Cardiac atrium fibroblast (primary cell): Measurements from ENCODE around the gene SYTL4. TPM values are rescaled to one million over a fixed set of nuclear protein-coding genes. Genes with fewer than 3 reads are reported as not detected.

Experiments
- total RNA-seq: library from RNA; depleted of rRNA; stranded (reverse); fragments of >200 nt; gene quantifications from 2 replicates; pipeline ENCODE4 v1.2.3, GENCODE V29; 2015

SYTL4 gene
- total RNA-seq: 3.1 and 6.0 TPM in 2 replicates

GRCh38 chrX:100731441-100732281 lies at the start of gene SYTL4:
Gene SYTL4, minus strand, starts transcription at chrX:100732121. Its CDS starts 30,084 bp downstream, at chrX:100702037.

GRCh38 chrX:100643956-100644860 lies 87.7 kb downstream of the SYTL4 start, which contains the start of gene SRPX2:
Gene SRPX2, plus strand, starts transcription at chrX:100644199. Its CDS starts 2,124 bp downstream, at chrX:100646323.

GRCh38 chrX:100636321-100636991 lies 95.5 kb downstream of the SYTL4 start, which contains the start of gene TSPAN6:
Gene TSPAN6, minus strand, starts transcription at chrX:100636806. Its CDS starts 112 bp downstream, at chrX:100636694.

Other genes with a start within 250 kb of the SYTL4 start
- not detected in 2 replicates for gene TNMD, start 147.2 kb downstream of the SYTL4 start, total RNA-seq
- gene TSPAN6, start 95.3 kb downstream of the SYTL4 start, total RNA-seq: 26.9 and 30.1 TPM in 2 replicates
- 115 and 168 TPM in 2 replicates for gene SRPX2, start 87.9 kb downstream of the SYTL4 start, total RNA-seq
- gene CSTF2, start 88.3 kb upstream of the SYTL4 start, total RNA-seq: 9.6 and 13.6 TPM in 2 replicates
- gene NOX1, start 142.2 kb upstream of the SYTL4 start, total RNA-seq: not detected in 2 replicates
- 0.32 TPM in 1 of 2 replicates, not detected in the other for gene XKRX, start 196.8 kb upstream of the SYTL4 start, total RNA-seq
- gene ARL13A, start 237.6 kb upstream of the SYTL4 start, total RNA-seq: not detected in 2 replicates